ENCODE results near the gene SMAD6.

SMAD6 gene

DNA sequence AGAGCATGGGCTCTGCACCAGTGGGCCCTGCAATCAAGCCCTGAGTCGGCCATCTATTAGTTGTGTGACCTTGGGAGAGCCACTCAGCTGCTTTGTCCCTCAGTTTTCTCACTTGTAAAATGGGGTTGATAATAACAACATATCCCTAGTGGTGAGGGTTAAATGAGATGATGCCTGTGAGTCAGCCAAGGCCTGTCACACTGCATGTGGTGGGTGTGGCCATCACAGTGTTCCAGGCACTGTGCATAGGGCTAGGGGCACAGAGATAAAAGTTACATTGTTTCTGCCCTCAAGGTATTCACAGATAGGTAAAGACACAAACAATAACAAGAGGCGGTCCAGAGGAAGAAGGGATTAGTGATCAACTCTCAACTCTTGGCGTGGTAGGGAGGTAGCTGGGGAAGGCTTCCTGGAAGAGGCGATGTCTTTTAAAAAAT lies 19.5 kb downstream of the SMAD6 start:
- Histone ChIP-seq H2AFZ (no peak overlapping the region), H3K9me3 (ENCODE audit: control insufficient read depth, low read length) (no peaks in the 10 kb centered on the region), H3K27me3 (ENCODE audit: control insufficient read depth, insufficient read depth, low read length) (no peaks in the 10 kb centered on the region), H3K79me2 (no peaks in the 10 kb centered on the region), H3K4me2 (ENCODE audit: low read length) (no peak overlapping the region), H3K27ac (no peak overlapping the region), H3K9ac (no peak overlapping the region), H3K4me1 (no peaks in the 10 kb centered on the region), H3K36me3 (ENCODE audit: control insufficient read depth, insufficient read depth, low read length) (no peaks in the 10 kb centered on the region), H3K4me3 (ENCODE audit: low read depth, low read length) (no peak overlapping the region)
- TF ChIP-seq, protein P1, sequence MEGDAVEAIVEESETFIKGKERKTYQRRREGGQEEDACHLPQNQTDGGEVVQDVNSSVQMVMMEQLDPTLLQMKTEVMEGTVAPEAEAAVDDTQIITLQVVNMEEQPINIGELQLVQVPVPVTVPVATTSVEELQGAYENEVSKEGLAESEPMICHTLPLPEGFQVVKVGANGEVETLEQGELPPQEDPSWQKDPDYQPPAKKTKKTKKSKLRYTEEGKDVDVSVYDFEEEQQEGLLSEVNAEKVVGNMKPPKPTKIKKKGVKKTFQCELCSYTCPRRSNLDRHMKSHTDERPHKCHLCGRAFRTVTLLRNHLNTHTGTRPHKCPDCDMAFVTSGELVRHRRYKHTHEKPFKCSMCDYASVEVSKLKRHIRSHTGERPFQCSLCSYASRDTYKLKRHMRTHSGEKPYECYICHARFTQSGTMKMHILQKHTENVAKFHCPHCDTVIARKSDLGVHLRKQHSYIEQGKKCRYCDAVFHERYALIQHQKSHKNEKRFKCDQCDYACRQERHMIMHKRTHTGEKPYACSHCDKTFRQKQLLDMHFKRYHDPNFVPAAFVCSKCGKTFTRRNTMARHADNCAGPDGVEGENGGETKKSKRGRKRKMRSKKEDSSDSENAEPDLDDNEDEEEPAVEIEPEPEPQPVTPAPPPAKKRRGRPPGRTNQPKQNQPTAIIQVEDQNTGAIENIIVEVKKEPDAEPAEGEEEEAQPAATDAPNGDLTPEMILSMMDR (IDR thresholded peaks at IDR 0.05): no peak

- Histone ChIP-seq H3K4me3 (ENCODE audit: low read depth, low read length) (no peak overlapping the region), H3K79me2 (no peaks in the 10 kb centered on the region), H3K4me1 (no peaks in the 10 kb centered on the region), H3K9me3 (ENCODE audit: control insufficient read depth, low read length) (no peaks in the 10 kb centered on the region), H3K27ac (no peak overlapping the region), H3K36me3 (ENCODE audit: control insufficient read depth, insufficient read depth, low read length) (no peaks in the 10 kb centered on the region), H2AFZ (no peak overlapping the region), H3K9ac (no peak overlapping the region), H3K4me2 (ENCODE audit: low read length) (no peak overlapping the region), H3K27me3 (ENCODE audit: control insufficient read depth, insufficient read depth, low read length) (no peaks in the 10 kb centered on the region)
- TF ChIP-seq, protein P1 (IDR thresholded peaks at IDR 0.05): no peak
Measured at GRCh38 chr15:66721954-66722353, 19.9 kb downstream of the SMAD6 start.

- TF ChIP-seq, protein P1 (IDR thresholded peaks at IDR 0.05): no peak
- Histone ChIP-seq H3K36me3 (ENCODE audit: control insufficient read depth, insufficient read depth, low read length) (no peaks in the 10 kb centered on the region), H3K4me2 (ENCODE audit: low read length) (no peak overlapping the region), H3K27ac (no peak overlapping the region), H3K9ac (no peak overlapping the region), H3K4me3 (ENCODE audit: low read depth, low read length) (no peak overlapping the region), H3K79me2 (no peaks in the 10 kb centered on the region), H3K9me3 (ENCODE audit: control insufficient read depth, low read length) (no peaks in the 10 kb centered on the region), H2AFZ (no peak overlapping the region), H3K4me1 (no peaks in the 10 kb centered on the region), H3K27me3 (ENCODE audit: control insufficient read depth, insufficient read depth, low read length) (no peaks in the 10 kb centered on the region)
Measured at GRCh38 chr15:66722757-66723540, 20.9 kb downstream of the SMAD6 start.

DNA sequence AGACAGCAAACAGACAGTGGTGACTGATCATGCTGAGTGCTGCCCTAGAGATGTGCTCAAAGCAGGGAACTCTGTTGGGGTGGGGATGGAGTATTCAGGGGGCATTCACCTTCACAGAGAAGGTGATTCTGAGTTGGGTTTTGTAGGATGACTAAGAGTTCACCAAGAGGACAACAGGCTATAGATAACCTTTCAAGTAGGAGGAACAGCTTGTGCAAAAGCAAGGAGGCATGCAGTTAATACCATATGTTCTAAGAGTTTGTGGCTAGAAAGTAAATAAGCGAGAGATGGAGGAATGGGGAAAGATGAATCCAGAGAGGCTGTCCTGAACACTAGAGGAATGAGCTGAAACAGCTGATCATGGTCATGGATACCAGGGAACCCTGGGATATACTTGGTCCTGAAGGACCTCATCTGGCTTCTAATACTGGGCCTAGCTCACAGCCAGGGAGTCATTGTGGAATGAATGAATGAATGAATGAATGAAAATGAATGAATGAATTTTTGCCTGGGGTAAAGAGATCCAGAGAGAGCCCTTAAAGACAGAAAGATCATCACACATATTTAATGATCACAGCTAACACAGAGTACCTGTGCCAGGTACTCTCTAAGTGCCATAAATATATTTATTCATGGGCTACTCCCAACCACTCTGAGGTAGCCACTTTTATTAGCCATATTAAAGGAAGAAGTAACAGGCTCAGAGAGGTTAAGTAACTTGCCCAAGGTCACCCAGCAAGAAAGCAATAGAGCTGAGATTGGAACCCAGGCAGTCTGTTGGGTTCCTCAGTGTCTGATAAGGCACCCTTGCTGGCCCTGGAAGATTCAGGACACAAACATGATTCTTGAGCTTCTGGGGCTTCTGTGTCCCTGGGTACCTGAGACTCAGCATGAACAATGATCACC lies 22.0 kb downstream of the SMAD6 start:
- no peaks in the 10 kb centered on the region for H3K4me1 ChIP-seq

More for the DNA sequence above, 22.0 kb downstream of the SMAD6 start:
- Histone ChIP-seq H3K9me3 (ENCODE audit: control insufficient read depth, low read length) (no peaks in the 10 kb centered on the region), H3K36me3 (ENCODE audit: control insufficient read depth, insufficient read depth, low read length) (no peaks in the 10 kb centered on the region), H3K4me3 (ENCODE audit: low read depth, low read length) (no peak overlapping the region), H3K4me2 (ENCODE audit: low read length) (no peak overlapping the region), H3K27ac (no peak overlapping the region), H3K79me2 (no peaks in the 10 kb centered on the region), H2AFZ (no peak overlapping the region), H3K9ac (no peak overlapping the region), H3K27me3 (ENCODE audit: control insufficient read depth, insufficient read depth, low read length) (no peaks in the 10 kb centered on the region)
- TF ChIP-seq, protein P1 (IDR thresholded peaks at IDR 0.05): no peak
